IPS-NIHi7 (cell line): ENCODE measurements around the gene PTPRD.
"Not testable (repeated sequence)": the region's sequence is repeated elsewhere in the genome, so short reads cannot be mapped to it uniquely, and the experiment has no call there.

ENCODE experiments used
- DNase-seq: peaks from one replicate; pipeline ENCODE4 v3.0.0; 2012; ENCODE audit warnings: mixed read lengths; ENCODE audit errors: extremely low spot score

PTPRD gene

DNA sequence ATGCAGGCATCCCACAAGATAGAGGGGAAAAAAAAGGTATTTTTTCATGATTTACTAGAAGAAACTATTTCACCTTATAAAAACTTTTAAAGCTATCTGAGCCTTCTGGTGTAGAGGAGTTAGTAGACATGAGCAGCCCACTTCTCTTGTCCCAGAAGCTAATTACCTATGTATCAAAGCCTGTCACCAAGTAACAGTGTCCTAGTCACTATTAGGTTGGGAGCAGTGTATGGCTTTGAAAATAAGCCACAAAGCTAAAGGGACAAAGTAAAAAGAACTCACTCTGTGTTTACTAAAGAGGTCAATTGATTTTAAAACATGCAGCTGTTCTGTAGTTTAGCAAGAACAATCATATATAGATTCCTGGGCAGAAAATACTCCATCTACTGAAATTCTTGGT, 1286.1 kb downstream of the PTPRD start:
- no peak for DNase-seq

DNA sequence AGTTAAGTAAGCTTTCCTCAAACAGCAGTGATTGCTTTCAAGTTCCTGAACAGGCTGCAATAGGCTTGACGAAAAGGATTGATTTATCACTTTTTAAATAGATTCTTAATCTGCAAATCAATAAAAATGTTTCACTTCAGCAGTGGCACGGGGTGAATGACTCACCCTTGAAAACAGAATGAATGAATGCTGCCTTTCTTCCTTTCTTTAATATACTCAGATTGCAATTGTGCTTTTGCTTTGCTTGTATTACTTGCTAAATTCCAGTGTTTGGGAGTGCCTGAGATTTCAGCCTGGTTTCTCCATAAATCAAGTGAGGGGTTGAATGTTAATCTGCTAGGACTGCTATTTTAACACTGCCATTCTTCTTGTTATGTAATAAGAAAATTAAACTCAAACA, 1293.8 kb downstream of the PTPRD start:
- no peak for DNase-seq

DNA sequence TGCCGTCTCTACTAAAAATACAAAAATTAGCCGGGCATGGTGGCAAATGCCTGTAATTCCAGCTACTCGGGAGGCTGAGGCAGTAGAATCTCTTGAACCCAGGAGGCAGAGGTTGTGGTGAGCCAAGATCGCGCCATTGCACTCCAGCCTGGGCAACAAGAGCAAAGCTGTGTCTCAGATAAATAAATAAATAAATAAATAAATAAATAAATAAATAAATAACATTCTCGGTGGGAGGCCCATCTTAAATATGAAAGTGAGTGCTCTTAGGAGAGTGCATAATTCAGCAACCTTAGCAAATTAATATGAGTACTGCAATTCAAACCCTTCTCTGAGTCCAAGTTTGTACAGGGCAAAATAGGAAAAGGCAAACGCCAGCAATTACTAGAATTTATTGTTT, 1302.1 kb downstream of the PTPRD start:
- DNase-seq, result not testable (repeated sequence)

DNA sequence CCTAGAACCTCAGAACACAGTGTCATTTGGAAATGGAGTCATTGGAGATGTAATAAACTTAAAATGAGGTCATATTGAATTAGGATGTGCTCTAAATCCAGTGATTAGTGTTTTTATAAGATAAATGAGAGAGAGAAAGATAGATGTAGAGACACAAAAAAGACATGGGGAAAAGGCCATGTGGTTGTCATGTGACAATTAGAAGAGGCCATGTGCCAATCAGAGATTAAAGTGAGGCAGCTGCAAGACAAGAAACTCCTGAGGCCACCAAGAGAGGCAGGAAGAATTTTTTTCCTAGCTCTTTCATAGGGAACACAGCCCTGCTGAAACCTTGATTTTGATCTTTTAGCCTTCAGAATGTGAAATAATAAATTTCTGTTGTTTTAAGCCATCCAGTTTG, 1307.2 kb downstream of the PTPRD start:
- no peak for DNase-seq

DNA sequence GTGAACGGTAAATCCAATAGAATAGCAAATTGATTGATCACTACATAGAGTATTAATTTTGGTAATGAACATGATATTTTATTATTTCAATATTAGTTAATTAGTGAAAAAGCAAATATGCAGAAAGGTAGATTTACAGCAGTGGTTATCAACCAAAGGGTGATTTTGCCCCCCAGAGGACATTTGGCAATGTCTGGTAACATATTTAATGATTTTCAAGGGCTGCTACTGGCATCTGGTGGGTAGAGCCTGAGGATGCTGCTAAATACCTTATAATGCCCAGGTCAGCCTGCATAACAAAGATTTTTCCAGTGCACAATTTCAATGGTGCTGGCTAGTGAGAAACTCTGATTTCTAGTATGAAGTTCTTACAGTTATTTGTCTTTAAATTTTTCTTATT, 1313.7 kb downstream of the PTPRD start:
- DNase-seq, result no peak

DNA sequence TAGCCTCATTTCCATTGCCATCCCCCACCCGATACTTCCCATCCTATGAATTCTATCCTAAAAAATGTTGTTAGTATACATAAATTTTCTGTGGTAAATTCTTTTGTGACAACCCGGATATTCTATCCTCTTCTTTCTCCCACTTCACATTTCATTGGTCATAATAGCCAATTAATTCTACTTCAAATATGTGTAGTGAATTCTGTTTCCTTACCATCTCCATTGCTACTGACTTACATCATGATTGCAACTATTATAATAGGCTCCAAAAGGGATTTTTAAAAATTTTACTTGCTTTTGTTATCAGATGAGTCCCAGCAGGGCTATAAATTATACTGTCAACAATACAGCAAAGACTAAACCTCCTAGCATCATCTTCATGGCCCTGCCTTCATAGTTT, 1326.8 kb downstream of the PTPRD start:
- no peak for DNase-seq

DNA sequence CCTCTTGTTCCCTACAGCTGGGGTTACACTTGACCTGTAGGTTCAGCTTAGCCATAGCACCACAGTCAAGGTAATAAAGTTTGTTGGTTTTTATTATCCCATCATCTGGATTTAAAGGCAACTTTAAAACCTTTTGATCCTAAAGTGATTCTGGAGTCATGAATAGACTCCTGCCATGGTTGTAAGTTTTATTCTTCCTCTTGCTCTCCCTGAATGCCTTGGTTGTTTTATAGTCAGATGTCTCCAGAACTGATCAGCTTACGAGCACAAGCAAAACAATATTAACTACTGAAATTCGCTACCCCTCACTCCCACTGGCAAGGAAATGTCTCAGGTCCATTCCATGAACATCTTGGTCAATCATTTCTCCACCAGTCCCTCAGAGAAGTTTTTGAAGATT, 1328.6 kb downstream of the PTPRD start:
- DNase-seq, result no peak

DNA sequence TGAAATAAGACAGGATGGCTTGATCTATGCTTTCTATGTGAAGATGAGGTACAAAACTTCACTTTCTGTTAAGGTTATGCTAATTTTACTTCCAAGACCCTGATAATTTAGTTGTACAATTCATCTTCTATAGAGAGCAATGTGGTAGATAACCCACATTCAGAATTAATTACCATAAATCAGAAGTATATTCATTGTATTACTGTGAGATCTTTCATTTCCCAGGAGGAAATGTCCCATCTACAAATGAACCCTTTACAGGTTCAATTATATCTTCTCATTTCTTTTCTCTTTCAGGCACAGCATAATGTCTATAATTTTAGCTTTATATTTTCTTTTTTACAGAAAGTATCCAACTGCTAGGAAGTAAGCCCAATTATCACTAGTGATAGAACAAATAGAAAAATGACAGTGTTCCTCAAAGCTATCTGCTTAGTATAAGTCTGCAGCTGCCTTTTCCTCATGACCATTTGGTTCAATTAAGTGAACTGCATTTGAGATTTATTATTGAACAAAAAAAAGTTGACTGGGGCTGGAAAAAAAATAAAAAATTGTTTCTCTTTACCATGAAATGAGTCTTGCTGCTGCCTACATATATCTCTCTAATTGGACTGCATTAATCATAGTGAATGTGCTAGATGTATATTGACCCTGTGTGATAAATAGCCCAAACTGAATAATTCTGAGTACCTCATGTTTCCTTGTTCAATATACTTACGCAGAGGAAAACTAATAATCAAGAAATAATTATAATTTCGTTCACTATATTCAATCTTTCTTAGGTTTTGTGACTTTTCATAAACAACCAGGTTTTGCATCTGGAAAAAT, 1329.4 kb downstream of the PTPRD start:
- no peak for DNase-seq

DNA sequence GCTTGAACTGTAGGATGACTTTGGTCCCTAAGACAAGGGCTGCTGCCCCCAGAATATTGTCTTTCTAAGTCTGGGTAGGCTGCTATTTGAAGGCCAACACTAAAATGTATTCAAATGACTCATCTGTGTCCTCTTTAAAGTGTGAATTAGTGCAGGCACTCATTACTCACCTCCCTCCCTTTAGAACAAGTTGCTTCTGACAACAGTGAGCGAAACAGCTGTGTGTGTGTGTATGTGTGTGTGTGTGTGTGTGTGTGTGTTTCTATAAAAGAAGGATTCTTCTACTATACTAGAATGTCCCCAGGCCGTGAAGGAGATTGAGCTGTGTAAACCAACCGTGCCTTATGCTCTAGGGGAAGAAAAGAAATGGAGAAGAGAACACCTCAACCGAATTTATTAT, 1337.2 kb downstream of the PTPRD start:
- DNase-seq, result no peak

DNA sequence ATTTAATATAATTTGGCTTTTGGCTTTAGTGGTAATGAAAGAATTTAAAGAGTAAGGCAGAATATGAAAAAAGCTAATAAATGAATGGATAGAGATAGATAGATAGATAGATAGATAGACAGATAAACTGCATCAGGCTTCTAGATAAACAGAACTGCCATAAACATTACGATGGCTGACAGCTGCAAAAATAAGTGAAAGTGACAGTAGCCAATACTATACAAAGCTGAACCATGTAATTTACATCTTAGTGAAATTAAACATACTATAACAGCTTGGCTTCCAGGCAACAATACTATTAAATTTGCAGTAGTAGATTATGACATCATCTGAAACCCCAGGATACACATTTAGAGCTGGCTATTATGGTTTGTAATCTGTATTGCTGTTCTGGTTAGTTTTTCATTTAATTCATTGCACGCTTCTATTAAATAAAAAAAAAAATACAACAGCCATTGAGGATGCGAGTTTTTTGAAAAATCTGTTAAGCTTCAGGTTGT, 1354.8 kb downstream of the PTPRD start:
- no peak for DNase-seq

DNA sequence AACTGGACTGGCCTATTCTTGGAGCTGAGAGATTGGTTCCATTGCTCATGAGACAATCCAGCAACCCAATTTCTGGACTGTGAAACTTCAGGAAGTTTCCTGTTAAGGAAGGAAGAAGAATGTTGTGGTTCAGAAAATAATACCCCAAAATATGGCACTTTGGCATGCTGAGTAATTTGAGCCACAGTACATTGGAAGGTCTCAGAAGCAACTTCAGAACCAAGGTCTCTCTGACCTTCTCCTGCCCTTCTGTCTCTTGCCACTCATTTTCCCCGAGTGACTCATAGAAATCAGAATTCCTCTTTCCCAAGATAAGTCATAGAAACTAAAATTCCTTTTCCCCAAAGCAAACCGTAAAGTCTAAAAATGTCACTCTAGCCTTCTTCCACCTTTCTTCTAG, 1366.1 kb downstream of the PTPRD start:
- no peak for DNase-seq

DNA sequence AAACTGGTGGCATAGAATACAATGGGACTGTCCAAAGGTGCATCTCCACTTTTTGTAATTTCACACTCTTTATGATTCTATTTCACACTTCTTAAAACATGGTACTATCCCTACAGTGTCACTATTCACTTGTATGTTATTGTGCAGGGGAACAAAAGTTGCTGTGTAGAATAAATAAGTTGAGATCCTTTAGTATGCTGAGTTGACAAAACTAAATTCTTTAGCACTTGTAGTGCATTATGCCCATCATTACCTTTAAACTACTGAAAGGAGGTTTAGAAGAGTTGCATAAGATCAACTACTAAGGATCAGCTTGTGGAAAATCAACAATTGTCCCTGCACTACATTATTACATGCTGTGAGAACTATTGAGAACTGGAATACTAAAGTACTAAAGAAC, 1380.9 kb downstream of the PTPRD start:
- no peak for DNase-seq

DNA sequence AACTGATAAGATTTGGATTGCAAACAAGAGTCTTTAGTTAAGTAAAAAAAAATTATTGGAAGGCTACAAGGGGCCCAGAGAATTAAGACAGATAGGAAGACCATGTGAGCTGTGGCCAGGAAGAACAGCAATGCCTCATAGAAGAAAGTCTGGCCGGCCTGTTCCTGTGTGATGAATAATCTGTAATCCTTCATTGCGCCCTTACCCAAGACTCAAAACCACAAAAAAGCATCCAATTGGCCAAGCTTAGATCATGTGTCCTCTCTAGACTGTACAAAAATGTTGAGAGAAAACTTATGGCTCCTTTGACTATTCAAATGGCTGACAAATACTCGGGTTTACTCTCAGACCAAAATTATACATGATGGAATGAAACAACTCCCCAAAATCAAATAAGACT, 1383.5 kb downstream of the PTPRD start:
- DNase-seq, result no peak

DNA sequence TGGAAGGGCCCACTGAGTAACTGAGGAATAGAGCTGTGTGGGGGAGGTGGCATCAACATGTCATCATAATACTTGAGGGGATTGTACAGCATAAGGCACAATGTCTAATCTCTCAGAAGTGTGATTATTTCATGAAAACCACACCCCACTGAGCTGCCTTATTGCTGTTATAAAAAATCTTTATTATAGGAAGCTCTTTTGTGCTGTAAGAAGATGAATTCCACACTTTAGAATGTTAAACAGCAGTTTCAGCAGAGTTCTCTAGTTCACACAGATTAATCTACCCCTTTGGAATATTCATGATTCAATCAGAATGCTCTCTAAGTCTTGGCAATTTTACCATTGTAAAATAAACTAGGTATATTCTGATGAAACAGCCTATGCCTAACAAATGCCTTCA, 1389.6 kb downstream of the PTPRD start:
- DNase-seq, result no peak

DNA sequence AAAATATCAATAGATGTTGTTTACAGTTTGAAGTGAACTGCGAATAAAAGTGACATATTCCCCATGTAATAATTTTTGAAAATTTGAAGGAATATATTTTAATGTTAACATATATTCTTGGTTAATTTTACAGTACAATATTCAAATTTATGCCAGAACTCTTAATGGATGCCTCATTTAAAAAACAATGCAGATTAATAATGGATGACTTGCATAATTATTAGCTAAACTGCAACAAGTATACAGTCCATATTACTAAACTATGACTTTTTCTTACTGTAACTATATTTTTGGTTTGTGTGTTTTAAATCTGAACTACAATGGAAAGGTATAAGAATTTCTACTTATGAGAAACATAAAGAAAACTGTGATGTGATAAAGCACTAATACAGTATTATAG, 1390.1 kb downstream of the PTPRD start:
- no peak for DNase-seq

DNA sequence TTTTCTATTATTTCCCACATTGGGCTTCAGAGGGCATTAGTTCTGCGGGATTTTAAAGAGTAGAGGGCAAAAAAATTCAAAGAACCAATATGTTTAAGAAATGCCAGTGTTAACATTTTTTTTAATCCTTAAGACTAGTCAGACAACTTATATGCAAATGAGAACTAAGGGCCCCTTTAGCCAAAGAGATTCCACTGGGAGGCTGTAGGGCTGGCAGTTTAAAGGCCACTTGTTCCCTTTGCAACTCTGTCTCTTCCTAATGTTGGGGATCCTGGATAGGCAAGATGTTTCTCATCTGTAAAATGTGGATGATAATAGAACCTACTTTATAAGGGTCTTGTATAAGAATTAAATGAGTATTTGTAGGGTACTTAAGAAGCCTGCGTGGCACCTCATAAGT, 1395.9 kb downstream of the PTPRD start:
- peak; percentile 9 for DNase-seq

DNA sequence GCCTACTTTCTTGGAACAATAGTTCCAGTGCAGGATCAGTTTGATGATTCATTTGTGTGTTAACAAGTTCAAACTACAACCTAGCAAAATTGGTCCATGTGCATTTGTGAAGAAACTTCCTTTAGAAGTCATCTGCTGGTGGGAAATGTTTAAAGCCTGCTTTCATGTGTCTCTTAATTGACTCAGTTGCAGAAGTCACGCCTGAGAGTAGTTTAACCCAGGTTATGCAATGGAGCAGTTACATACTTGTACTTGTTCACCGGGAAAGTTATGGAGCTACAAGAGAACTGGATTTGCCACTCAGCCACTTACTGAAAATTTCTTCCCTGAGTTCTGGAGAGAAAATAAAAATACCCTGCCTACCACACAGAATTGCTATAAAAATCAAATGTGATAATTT, 1397.8 kb downstream of the PTPRD start:
- DNase-seq, result no peak

DNA sequence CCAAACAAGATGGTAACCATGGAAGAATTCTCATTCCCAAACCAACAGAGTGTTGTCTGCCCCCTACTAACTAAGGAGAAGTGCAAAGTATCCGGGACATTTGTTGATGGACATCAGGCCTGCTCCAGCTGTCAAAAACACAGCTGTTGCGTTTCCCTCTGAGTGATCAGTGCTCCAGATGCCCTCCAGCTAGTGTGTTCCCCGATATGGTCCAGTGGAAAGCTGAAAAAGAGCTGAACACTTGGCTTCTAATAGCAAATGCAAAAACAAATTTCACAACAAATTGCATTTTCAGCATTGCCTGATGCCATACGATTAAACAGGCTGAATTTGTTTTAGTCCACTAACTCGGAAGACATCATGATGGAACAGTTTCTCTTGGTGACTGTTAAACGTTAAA, 1398.7 kb downstream of the PTPRD start:
- no peak for DNase-seq

DNA sequence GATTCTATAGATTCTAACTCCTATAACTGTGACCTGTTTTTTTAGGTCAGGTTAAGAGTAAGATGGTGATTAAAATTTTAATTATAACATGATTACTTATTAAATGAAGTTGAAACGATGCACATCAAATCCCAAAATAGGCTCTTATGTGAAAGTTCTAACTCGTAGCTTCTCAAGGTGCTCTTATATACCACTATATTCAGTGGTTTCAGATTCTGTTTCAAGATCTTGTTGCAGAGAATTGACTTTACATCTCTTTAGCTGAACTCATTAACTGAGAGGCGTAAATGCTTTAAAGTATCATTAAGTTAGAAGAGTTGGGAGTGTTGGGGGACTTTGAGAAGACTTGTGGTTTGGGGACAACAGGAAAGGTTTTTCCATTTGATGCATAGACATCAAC, 1399.8 kb downstream of the PTPRD start:
- DNase-seq, result no peak

DNA sequence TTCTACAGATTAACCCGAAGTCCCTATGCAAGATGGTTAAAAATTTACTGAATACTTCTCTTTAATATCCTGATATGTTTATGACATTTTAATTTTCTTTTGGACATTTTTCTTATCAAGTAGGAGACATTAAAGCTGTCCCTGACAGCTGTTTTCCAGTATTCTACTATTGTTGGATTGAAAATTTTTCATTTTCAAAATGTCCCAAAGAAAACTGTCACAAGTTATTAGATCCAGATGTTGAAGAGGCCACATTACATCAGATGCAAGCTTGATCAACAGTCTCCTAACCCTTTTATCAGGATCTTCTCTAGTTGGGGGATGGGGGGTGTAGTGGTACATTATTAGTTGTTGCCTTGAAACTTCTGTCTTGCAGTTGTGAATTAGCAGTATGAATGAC, 1410.5 kb downstream of the PTPRD start:
- DNase-seq, result no peak

DNA sequence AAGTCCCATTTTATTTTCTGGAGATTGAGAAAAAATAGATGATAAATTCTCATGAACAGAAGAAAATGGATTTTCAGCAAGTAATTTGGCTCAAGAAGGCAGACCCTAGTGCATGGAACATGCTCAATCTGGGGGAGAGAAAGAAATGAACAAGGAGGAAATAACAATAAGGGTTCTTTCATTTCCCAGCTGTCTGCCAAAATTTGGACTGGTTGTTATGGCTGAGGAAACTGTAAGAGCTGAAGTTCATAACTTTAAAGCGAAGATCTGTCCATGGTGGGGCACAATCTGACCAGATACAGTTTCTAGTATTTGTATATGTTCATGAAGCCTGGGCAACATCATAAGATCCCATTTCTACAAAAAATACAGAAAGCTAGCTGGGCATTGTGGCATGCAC, 1426.7 kb downstream of the PTPRD start:
- DNase-seq, result no peak

DNA sequence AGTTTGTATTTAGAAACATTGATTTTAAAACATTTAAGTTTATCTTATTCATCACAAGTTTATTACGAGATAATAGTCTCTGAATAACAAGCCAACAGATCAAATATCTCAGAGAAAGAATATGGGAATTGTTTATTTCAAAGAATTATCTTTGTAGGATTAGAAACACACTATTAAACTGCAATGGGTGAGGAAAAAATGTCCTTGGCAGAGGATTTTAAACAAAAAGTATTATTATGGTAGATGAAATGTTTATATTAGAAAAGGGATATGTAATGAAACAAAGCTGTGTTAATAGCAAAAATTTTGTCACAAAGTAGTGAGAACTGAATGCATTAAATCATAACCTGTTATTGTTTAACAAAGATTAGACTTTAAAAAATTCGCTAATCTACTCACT, 1430.4 kb downstream of the PTPRD start:
- DNase-seq, result no peak

DNA sequence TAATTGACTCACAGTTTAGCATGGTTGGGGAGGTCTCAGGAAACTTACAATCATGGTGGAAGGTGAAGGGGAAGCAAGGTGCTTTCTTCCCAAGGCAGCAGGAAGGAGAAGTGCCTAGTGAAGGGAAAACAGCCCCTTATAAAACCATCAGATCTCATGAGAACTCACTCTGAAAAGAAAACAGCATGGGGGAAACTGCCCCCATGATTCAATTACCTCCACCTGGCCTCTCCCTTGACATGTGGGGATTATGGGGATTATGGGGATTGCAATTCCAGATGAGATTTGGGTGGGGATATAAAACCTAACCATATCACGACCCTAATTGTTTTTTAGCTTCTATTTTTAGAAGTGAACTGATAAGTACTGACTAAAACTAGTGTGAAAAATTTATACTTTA, 1435.7 kb downstream of the PTPRD start:
- no peak for DNase-seq

DNA sequence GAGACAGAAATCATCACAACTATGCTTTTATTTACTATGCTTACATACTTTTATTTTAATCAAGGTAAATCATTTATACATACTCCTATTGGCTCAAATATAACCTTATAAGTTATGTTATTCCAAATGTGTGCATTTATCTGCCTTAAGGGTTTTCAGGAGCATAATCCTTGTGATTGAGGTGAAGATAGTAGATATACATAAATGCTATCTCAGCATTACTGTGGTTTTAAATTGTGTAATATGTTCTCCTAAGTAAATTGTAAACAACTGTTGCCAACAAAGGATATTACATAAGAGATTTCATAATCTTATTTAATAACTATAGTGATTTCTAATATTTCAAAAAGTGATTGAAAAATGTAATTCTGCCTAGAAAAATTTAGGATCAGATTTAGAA, 1438.4 kb downstream of the PTPRD start:
- no peak for DNase-seq
